Measurements from ENCODE around the gene ZFAND5.

DNA sequence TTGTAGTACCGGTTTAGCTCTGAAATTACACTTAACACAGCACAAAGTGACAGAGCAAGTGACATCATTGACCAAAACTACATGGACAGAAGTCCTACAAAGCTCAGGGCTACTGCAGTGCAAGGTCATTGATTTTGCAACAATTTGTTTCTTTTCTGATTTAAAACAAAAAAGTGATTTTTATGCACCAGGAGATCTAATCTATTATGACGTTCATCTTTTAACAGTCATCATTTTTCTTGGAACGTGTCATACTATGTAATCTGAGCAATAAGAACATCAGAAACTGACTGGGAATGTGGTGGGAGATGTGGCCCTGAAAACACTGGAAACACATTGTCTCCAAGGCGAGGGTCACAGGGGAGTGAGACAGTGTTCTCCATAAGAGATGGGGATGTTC lies 17.4 kb upstream of the ZFAND5 start:
- TF ChIP-seq, protein P1, sequence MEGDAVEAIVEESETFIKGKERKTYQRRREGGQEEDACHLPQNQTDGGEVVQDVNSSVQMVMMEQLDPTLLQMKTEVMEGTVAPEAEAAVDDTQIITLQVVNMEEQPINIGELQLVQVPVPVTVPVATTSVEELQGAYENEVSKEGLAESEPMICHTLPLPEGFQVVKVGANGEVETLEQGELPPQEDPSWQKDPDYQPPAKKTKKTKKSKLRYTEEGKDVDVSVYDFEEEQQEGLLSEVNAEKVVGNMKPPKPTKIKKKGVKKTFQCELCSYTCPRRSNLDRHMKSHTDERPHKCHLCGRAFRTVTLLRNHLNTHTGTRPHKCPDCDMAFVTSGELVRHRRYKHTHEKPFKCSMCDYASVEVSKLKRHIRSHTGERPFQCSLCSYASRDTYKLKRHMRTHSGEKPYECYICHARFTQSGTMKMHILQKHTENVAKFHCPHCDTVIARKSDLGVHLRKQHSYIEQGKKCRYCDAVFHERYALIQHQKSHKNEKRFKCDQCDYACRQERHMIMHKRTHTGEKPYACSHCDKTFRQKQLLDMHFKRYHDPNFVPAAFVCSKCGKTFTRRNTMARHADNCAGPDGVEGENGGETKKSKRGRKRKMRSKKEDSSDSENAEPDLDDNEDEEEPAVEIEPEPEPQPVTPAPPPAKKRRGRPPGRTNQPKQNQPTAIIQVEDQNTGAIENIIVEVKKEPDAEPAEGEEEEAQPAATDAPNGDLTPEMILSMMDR (conservative IDR thresholded peaks at IDR 0.05; ENCODE audit: low read depth in 2 of 2) = no peak
- TF ChIP-seq, protein P2, sequence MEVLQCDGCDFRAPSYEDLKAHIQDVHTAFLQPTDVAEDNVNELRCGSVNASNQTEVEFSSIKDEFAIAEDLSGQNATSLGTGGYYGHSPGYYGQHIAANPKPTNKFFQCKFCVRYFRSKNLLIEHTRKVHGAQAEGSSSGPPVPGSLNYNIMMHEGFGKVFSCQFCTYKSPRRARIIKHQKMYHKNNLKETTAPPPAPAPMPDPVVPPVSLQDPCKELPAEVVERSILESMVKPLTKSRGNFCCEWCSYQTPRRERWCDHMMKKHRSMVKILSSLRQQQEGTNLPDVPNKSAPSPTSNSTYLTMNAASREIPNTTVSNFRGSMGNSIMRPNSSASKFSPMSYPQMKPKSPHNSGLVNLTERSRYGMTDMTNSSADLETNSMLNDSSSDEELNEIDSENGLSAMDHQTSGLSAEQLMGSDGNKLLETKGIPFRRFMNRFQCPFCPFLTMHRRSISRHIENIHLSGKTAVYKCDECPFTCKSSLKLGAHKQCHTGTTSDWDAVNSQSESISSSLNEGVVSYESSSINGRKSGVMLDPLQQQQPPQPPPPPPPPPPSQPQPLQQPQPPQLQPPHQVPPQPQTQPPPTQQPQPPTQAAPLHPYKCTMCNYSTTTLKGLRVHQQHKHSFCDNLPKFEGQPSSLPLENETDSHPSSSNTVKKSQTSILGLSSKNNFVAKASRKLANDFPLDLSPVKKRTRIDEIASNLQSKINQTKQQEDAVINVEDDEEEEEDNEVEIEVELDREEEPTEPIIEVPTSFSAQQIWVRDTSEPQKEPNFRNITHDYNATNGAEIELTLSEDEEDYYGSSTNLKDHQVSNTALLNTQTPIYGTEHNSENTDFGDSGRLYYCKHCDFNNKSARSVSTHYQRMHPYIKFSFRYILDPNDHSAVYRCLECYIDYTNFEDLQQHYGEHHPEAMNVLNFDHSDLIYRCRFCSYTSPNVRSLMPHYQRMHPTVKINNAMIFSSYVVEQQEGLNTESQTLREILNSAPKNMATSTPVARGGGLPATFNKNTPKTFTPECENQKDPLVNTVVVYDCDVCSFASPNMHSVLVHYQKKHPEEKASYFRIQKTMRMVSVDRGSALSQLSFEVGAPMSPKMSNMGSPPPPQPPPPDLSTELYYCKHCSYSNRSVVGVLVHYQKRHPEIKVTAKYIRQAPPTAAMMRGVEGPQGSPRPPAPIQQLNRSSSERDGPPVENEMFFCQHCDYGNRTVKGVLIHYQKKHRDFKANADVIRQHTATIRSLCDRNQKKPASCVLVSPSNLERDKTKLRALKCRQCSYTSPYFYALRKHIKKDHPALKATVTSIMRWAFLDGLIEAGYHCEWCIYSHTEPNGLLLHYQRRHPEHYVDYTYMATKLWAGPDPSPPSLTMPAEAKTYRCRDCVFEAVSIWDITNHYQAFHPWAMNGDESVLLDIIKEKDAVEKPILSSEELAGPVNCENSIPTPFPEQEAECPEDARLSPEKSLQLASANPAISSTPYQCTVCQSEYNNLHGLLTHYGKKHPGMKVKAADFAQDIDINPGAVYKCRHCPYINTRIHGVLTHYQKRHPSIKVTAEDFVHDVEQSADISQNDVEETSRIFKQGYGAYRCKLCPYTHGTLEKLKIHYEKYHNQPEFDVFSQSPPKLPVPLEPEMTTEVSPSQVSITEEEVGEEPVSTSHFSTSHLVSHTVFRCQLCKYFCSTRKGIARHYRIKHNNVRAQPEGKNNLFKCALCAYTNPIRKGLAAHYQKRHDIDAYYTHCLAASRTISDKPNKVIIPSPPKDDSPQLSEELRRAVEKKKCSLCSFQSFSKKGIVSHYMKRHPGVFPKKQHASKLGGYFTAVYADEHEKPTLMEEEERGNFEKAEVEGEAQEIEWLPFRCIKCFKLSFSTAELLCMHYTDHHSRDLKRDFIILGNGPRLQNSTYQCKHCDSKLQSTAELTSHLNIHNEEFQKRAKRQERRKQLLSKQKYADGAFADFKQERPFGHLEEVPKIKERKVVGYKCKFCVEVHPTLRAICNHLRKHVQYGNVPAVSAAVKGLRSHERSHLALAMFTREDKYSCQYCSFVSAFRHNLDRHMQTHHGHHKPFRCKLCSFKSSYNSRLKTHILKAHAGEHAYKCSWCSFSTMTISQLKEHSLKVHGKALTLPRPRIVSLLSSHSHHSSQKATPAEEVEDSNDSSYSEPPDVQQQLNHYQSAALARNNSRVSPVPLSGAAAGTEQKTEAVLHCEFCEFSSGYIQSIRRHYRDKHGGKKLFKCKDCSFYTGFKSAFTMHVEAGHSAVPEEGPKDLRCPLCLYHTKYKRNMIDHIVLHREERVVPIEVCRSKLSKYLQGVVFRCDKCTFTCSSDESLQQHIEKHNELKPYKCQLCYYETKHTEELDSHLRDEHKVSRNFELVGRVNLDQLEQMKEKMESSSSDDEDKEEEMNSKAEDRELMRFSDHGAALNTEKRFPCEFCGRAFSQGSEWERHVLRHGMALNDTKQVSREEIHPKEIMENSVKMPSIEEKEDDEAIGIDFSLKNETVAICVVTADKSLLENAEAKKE (CRISPR knock-in tag; IDR thresholded peaks at IDR 0.05) = no peak
- TF ChIP-seq JUNB (IDR thresholded peaks at IDR 0.05; ENCODE audit: unreplicated experiment) = no peak
- TF ChIP-seq EZH2phosphoT487 (IDR thresholded peaks at IDR 0.05; ENCODE audit: unreplicated experiment) = no peak
- TF ChIP-seq EZH2 (IDR thresholded peaks at IDR 0.05; ENCODE audit: low read depth, unreplicated experiment) = no peak
- TF ChIP-seq POLR2AphosphoS5 (IDR thresholded peaks at IDR 0.05; ENCODE audit: low read depth) = no peak
- no peak for TF ChIP-seq NANOG (IDR thresholded peaks at IDR 0.05; ENCODE audit: borderline replicate concordance)
- TF ChIP-seq, protein P3, sequence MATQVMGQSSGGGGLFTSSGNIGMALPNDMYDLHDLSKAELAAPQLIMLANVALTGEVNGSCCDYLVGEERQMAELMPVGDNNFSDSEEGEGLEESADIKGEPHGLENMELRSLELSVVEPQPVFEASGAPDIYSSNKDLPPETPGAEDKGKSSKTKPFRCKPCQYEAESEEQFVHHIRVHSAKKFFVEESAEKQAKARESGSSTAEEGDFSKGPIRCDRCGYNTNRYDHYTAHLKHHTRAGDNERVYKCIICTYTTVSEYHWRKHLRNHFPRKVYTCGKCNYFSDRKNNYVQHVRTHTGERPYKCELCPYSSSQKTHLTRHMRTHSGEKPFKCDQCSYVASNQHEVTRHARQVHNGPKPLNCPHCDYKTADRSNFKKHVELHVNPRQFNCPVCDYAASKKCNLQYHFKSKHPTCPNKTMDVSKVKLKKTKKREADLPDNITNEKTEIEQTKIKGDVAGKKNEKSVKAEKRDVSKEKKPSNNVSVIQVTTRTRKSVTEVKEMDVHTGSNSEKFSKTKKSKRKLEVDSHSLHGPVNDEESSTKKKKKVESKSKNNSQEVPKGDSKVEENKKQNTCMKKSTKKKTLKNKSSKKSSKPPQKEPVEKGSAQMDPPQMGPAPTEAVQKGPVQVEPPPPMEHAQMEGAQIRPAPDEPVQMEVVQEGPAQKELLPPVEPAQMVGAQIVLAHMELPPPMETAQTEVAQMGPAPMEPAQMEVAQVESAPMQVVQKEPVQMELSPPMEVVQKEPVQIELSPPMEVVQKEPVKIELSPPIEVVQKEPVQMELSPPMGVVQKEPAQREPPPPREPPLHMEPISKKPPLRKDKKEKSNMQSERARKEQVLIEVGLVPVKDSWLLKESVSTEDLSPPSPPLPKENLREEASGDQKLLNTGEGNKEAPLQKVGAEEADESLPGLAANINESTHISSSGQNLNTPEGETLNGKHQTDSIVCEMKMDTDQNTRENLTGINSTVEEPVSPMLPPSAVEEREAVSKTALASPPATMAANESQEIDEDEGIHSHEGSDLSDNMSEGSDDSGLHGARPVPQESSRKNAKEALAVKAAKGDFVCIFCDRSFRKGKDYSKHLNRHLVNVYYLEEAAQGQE (IDR thresholded peaks at IDR 0.05; ENCODE audit: unreplicated experiment) = no peak
- TF ChIP-seq CREB1 (CRISPR knock-in tag; IDR thresholded peaks at IDR 0.05; ENCODE audit: low read depth) = no peak
